ENCODE results near the gene SARM1.

DNA sequence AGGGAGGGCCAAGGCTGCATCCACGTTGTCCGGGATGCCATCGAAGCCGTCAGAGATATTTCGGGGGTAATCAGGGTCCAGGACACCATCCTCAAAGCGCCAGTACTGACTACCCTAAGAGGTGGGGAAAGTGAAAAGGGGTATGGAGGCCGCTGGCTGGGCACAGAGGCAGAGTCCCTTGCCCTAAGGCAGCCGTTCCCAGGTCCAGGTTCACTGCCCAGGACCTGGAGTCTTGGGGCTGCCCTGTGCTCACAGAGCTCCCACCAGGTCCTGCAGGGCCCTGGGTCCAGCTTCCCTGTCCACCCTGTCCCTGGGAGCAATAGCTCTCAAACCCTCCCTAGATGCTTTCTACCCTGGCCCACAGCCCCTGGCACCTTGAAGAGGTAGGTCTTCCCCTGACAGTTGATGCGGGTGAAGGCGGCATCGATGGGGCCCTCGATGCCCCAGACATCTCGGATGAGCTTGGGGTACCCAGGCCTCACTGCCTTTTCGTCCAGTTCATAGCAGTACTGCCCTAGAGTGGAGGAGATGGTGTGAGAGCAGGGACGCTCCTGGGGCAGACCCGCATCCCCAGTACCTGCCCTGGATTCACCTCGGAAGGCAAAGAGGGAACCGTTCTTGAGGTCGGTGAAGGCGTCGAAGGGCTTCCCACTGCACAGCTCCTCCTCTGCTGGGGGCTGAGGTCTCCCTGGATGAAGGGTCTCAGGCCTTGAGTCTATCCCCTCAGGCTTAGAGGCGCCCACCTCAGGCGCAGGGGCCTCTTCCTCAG, 2.4 kb upstream of the SARM1 start:
- no peak for TF ChIP-seq EP300 (IDR thresholded peaks at IDR 0.05; ENCODE audit: borderline replicate concordance in 1 of 2, low read depth in 1 of 2, low read length in 1 of 2)
- no peak for TF ChIP-seq MXI1 (IDR thresholded peaks at IDR 0.05; ENCODE audit: low read depth, low read length)
- TF ChIP-seq, protein P1, sequence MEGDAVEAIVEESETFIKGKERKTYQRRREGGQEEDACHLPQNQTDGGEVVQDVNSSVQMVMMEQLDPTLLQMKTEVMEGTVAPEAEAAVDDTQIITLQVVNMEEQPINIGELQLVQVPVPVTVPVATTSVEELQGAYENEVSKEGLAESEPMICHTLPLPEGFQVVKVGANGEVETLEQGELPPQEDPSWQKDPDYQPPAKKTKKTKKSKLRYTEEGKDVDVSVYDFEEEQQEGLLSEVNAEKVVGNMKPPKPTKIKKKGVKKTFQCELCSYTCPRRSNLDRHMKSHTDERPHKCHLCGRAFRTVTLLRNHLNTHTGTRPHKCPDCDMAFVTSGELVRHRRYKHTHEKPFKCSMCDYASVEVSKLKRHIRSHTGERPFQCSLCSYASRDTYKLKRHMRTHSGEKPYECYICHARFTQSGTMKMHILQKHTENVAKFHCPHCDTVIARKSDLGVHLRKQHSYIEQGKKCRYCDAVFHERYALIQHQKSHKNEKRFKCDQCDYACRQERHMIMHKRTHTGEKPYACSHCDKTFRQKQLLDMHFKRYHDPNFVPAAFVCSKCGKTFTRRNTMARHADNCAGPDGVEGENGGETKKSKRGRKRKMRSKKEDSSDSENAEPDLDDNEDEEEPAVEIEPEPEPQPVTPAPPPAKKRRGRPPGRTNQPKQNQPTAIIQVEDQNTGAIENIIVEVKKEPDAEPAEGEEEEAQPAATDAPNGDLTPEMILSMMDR (IDR thresholded peaks at IDR 0.05) = no peak
- TF ChIP-seq TAF1 (IDR thresholded peaks at IDR 0.05; ENCODE audit: borderline replicate concordance, low read depth, low read length) = no peak
- TF ChIP-seq EZH2phosphoT487 (IDR thresholded peaks at IDR 0.05; ENCODE audit: borderline replicate concordance, low read depth) = no peak
- TF ChIP-seq POLR2AphosphoS5 (IDR thresholded peaks at IDR 0.05; ENCODE audit: low read depth, low read length) = no peak
- no peak for TF ChIP-seq GABPA (IDR thresholded peaks at IDR 0.05; ENCODE audit: low read depth)
- TF ChIP-seq, protein P2, sequence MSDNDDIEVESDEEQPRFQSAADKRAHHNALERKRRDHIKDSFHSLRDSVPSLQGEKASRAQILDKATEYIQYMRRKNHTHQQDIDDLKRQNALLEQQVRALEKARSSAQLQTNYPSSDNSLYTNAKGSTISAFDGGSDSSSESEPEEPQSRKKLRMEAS (IDR thresholded peaks at IDR 0.05; ENCODE audit: low read depth) = no peak
- no peak for TF ChIP-seq YY1 (IDR thresholded peaks at IDR 0.05; ENCODE audit: low read depth)
- TF ChIP-seq, protein P3, sequence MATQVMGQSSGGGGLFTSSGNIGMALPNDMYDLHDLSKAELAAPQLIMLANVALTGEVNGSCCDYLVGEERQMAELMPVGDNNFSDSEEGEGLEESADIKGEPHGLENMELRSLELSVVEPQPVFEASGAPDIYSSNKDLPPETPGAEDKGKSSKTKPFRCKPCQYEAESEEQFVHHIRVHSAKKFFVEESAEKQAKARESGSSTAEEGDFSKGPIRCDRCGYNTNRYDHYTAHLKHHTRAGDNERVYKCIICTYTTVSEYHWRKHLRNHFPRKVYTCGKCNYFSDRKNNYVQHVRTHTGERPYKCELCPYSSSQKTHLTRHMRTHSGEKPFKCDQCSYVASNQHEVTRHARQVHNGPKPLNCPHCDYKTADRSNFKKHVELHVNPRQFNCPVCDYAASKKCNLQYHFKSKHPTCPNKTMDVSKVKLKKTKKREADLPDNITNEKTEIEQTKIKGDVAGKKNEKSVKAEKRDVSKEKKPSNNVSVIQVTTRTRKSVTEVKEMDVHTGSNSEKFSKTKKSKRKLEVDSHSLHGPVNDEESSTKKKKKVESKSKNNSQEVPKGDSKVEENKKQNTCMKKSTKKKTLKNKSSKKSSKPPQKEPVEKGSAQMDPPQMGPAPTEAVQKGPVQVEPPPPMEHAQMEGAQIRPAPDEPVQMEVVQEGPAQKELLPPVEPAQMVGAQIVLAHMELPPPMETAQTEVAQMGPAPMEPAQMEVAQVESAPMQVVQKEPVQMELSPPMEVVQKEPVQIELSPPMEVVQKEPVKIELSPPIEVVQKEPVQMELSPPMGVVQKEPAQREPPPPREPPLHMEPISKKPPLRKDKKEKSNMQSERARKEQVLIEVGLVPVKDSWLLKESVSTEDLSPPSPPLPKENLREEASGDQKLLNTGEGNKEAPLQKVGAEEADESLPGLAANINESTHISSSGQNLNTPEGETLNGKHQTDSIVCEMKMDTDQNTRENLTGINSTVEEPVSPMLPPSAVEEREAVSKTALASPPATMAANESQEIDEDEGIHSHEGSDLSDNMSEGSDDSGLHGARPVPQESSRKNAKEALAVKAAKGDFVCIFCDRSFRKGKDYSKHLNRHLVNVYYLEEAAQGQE (IDR thresholded peaks at IDR 0.05; ENCODE audit: low read depth, low read length) = no peak
- no peak for TF ChIP-seq TEAD4 (IDR thresholded peaks at IDR 0.05; ENCODE audit: borderline replicate concordance, insufficient read depth)
- TF ChIP-seq, protein P4, sequence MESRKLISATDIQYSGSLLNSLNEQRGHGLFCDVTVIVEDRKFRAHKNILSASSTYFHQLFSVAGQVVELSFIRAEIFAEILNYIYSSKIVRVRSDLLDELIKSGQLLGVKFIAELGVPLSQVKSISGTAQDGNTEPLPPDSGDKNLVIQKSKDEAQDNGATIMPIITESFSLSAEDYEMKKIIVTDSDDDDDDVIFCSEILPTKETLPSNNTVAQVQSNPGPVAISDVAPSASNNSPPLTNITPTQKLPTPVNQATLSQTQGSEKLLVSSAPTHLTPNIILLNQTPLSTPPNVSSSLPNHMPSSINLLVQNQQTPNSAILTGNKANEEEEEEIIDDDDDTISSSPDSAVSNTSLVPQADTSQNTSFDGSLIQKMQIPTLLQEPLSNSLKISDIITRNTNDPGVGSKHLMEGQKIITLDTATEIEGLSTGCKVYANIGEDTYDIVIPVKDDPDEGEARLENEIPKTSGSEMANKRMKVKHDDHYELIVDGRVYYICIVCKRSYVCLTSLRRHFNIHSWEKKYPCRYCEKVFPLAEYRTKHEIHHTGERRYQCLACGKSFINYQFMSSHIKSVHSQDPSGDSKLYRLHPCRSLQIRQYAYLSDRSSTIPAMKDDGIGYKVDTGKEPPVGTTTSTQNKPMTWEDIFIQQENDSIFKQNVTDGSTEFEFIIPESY (IDR thresholded peaks at IDR 0.05; ENCODE audit: borderline replicate concordance, low read depth) = no peak
